ENCODE results near the gene HTR3C. TPM values are rescaled to one million over a fixed set of nuclear protein-coding genes. Genes with fewer than 3 reads are reported as not detected.
"Not testable (repeated sequence)": the region's sequence is repeated elsewhere in the genome, so short reads cannot be mapped to it uniquely, and the experiment has no call there.

The HTR3C gene
- total RNA-seq, 1 experiment from 2014 or later = not detected

DNA sequence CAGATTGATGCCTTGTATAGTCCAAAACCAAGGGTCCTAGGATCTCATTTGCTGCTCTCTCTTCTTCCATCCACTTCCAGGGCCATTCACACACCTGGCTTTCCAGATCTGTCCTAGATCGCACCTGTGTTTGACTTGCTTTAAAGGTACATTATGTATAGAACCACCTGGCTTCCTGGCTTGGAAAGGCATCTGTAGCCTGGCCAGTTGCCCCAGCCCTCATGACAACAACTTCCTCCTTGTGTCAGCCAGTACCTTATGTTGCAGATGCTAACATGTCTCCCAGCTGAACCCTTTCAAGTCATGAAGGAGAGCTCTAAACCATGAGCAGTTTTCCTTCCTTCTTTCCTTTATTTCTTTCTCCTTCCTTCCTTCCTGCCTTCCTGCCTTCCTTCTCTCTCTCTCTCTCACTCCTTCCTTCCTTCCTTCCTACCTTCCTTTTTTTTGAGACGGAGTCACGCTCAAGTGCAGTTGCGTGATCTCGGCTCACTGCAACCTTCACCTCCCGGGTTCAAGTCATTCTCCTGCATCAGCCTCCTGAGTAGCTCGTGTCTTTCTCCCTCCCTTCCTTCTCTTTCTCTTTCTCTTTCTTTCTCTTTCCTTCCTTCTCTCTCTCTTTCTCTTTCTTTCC is 2.5 kb upstream of the HTR3C start:
- DNase-seq = no peak
- H3K36me3 ChIP-seq (replicated peaks; ENCODE audit: control insufficient read depth, insufficient read depth, low read length) = no peaks in the 10 kb centered on the region
- H3K4me3 ChIP-seq (ENCODE audit: insufficient read depth, low read depth, low read length) = no peak overlapping the region
- H3K27me3 ChIP-seq (ENCODE audit: control insufficient read depth, insufficient read depth, low read length) = no peaks in the 10 kb centered on the region

DNA sequence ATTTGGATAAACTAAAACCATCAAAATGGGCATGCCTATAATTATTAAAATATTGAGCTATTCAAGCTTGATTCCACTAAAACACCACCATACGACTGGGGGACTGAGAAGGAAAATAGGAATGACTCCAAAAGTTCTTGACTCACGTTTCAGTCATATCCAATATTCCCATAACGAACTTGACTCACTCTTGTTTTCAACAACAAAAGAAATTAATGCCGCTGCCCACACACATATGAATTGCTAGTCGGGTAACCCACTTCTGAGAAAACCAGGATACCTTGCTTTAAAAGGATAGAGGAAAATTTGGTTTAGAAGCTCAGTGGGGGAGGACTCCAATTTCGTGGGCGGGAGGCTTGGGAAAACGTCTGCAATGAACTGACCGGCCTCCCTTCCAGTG is 5.2 kb downstream of the HTR3C start:
- Histone ChIP-seq H3K36me3 (replicated peaks; ENCODE audit: control insufficient read depth, insufficient read depth, low read length) (no peaks in the 10 kb centered on the region), H3K27me3 (ENCODE audit: control insufficient read depth, insufficient read depth, low read length) (no peaks in the 10 kb centered on the region), H3K4me3 (ENCODE audit: insufficient read depth, low read depth, low read length) (no peak overlapping the region)
- DNase-seq = no peak

DNA sequence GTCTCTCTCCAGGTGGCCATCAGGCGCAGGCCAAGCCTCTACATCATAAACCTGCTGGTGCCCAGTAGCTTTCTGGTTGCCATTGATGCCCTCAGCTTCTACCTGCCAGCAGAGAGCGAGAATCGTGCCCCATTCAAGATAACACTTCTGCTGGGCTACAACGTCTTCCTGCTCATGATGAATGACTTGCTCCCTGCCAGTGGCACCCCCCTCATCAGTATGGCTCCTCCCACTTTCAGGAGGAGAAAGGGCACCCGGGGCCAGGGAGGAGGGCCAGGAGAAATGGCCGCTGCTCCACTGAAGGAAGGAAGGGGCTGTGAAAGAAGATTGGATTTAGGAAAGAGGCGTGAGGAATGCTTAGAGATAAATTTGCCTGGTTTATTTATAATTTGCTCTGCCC is 6.6 kb downstream of the HTR3C start:
- no peak overlapping the region for H3K4me3 ChIP-seq (ENCODE audit: insufficient read depth, low read depth, low read length)
- no peaks in the 10 kb centered on the region for H3K27me3 ChIP-seq (ENCODE audit: control insufficient read depth, insufficient read depth, low read length)
- no peaks in the 10 kb centered on the region for H3K36me3 ChIP-seq (replicated peaks; ENCODE audit: control insufficient read depth, insufficient read depth, low read length)
- DNase-seq = peak; percentile 38

DNA sequence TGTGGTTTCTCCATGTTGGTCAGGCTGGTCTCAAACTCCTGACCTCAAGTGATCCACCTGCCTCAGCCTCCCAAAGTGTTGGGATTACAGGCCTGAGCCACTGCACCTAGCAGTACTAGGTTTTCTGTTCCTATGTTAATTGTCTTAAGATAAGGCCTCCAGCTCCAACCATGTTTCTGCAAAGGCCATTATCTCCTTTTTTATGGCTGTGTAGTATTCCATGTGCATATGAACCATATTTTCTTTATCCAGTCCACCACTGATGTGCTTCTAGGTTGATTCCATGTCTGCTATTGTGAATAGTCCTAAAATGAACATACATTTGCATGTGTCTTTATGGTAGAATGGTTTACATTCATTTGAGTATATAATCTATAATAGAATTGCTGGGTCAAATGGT is 9.8 kb downstream of the HTR3C start:
- H3K36me3 ChIP-seq (replicated peaks; ENCODE audit: control insufficient read depth, insufficient read depth, low read length) = no peaks in the 10 kb centered on the region
- H3K4me3 ChIP-seq (ENCODE audit: insufficient read depth, low read depth, low read length) = no peak overlapping the region
- no peaks in the 10 kb centered on the region for H3K27me3 ChIP-seq (ENCODE audit: control insufficient read depth, insufficient read depth, low read length)
- DNase-seq = no peak

DNA sequence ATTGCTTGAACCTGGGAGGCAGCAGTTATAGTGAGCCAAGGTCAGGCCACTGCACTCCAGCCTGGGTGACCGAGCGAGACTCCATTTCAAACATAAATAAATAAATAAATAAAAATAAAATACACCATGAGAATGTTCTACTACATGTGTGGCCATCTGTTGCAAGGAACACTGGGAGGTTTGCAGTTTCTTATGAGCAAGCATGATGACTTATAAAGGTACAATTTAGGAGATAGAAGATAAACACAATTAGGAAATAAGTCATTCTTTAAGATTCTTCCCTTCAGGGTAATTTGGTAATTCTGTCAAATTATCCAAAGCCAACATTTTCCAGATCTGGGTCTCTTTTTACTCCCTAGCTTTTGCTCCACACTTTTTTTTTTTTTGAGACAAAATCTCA is 13.4 kb downstream of the HTR3C start:
- Histone ChIP-seq H3K36me3 (replicated peaks; ENCODE audit: control insufficient read depth, insufficient read depth, low read length) (no peaks in the 10 kb centered on the region), H3K27me3 (ENCODE audit: control insufficient read depth, insufficient read depth, low read length) (no peaks in the 10 kb centered on the region)
- DNase-seq = no peak

DNA sequence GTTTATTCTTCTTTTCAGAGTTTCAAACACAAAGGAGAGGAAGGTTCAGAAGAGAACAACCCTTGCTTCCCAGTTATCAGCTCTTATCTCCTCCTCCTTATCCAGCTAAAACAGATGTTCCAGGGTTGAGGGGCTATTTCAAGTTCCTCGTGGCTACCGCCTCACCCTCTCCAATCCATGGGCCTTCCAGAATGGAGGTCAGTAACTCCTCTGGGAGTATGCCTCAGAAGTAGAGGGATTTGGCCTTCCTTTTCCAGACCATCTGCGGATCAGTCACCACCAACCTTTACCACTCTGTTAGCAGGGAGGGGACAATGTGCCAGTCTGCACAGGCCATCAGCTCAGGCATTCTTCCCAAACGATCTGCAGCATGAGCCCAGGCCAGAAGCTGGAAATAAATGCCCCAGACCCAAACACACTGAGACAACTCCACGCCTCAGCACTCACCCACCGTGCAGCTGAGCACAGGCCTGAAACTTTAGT is 14.8 kb downstream of the HTR3C start:
- H3K4me3 ChIP-seq (ENCODE audit: insufficient read depth, low read depth, low read length) = no peak overlapping the region
- DNase-seq = no peak
- no peaks in the 10 kb centered on the region for H3K27me3 ChIP-seq (ENCODE audit: control insufficient read depth, insufficient read depth, low read length)
- no peaks in the 10 kb centered on the region for H3K36me3 ChIP-seq (replicated peaks; ENCODE audit: control insufficient read depth, insufficient read depth, low read length)

More for the DNA sequence above, 13.4 kb downstream of the HTR3C start:
- no peak overlapping the region for H3K4me3 ChIP-seq (ENCODE audit: insufficient read depth, low read depth, low read length)

DNA sequence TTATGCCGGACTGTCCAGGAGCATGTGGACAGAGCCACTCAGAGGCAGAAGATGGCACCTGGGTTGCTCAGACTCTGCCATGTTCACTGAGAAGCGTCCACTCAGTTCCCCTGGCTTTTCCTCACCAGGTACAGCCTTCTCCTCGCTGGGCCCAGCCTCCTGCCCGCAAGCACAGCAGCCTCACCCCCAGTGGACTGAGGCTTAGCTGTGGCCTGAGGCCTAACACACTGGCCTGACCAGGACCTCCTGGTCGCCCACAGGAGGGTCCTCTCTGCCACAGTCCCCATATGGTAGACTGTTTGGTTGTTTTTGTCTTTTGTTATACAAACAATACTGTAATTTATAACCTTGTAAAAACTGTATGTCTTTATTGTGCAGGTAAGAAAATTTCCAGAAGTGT is 15.5 kb downstream of the HTR3C start:
- H3K27me3 ChIP-seq (ENCODE audit: control insufficient read depth, insufficient read depth, low read length) = no peaks in the 10 kb centered on the region
- H3K36me3 ChIP-seq (replicated peaks; ENCODE audit: control insufficient read depth, insufficient read depth, low read length) = no peaks in the 10 kb centered on the region
- no peak overlapping the region for H3K4me3 ChIP-seq (ENCODE audit: insufficient read depth, low read depth, low read length)
- no peak for DNase-seq

DNA sequence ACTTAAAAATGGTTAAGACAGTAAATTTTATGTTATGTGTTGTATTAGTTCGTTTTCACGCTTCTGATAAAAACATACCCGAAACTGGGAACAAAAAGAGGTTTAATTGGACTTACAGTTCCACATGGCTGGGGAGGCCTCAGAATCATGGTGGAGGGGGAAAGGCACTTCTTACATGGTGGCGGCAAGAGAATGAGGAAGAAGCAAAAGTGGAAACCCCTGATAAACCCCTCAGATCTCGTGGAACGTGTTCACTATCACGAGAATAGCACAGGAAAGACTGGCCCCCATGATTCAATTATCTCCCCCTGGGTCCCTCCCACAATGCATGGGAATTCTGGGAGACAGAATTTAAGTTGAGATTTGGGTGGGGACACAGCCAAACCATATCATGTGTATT is 18.3 kb downstream of the HTR3C start:
- not testable (repeated sequence) for H3K36me3 ChIP-seq (replicated peaks; ENCODE audit: control insufficient read depth, insufficient read depth, low read length); H3K27me3 ChIP-seq (ENCODE audit: control insufficient read depth, insufficient read depth, low read length); H3K4me3 ChIP-seq (ENCODE audit: insufficient read depth, low read depth, low read length); DNase-seq

DNA sequence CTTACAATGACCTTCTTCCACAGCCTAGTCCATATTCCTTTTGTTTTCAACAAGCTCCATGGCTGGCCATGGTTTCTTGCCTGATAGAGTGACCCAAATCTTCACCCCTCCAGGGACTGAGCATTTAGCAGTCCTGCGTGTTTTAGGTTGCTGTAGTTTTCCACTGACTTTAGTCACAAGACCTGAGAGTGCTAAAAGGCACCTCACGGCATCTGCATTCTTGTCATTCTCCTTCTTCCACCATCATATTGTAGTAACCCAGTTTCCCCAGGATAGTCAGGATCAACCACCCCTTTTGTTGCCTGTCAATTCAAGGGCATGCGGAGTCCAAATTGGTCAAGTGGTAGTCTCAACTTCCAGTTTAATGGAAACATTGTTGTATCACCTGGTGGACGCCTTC is 20.8 kb downstream of the HTR3C start:
- Histone ChIP-seq H3K27me3 (ENCODE audit: control insufficient read depth, insufficient read depth, low read length) (no peaks in the 10 kb centered on the region), H3K4me3 (ENCODE audit: insufficient read depth, low read depth, low read length) (no peak overlapping the region), H3K36me3 (replicated peaks; ENCODE audit: control insufficient read depth, insufficient read depth, low read length) (no peaks in the 10 kb centered on the region)
- DNase-seq = no peak

DNA sequence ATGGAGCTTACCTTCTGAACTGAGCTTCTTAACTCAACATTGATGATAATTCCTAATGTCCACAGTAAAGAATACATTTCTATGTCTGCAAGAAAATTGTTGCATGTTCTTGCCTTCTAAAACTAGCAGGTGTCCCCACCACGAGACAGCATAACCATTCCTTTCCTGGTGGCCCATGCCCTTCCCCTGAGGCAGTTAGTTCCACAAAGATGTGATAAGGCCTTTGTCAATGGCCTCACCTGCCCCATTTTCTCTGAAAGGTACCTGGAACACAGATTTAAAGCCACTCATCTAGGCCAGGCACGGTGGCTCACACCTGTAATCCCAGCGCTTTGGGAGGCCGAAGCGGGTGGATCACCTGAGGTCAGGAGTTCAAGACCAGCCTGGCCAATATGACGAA is 23.1 kb downstream of the HTR3C start:
- Histone ChIP-seq H3K36me3 (replicated peaks; ENCODE audit: control insufficient read depth, insufficient read depth, low read length) (no peaks in the 10 kb centered on the region), H3K4me3 (ENCODE audit: insufficient read depth, low read depth, low read length) (no peak overlapping the region), H3K27me3 (ENCODE audit: control insufficient read depth, insufficient read depth, low read length) (no peaks in the 10 kb centered on the region)
- no peak for DNase-seq

DNA sequence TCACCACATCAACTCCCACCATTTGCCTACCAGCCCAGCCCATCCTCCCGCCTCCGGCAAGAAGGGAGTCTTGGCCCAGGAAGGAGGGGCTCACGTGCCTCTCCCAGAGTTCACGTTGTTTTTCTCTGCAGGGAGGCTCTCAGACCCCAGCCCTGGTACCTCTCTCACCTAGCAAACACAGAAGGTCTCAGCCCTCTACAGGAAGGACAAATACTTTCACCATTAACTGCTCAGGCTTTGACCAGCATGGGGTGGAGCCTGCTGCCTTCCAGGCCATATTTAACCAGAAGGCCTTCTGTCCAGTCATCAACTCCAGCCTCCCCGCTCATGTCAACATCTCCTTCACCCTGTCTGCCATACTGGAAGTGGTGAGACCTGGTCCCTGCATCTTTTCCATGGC is 25.0 kb downstream of the HTR3C start:
- DNase-seq = peak; percentile 44
- no peaks in the 10 kb centered on the region for H3K27me3 ChIP-seq (ENCODE audit: control insufficient read depth, insufficient read depth, low read length)

DNA sequence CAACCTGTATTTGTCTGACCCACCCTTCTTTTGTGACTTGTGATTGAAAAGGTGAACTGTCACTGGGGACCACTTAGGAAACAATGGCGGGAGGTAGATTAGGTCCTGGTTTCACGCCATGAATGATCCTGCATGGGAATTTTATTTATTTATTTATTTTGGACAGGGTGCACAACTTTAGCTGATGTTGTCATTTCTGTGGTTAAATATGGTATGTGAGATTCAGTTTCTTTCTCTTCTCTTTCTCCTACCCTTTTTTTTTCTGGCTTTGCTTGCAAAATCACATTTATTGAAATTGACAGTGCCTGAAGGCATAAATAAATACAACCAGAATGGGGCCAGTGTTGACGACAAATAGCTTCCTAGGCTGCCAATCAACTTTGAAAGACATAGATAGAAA is 26.0 kb downstream of the HTR3C start:
- H3K36me3 ChIP-seq (replicated peaks; ENCODE audit: control insufficient read depth, insufficient read depth, low read length) = no peaks in the 10 kb centered on the region
- DNase-seq = no peak
- H3K27me3 ChIP-seq (ENCODE audit: control insufficient read depth, insufficient read depth, low read length) = no peaks in the 10 kb centered on the region
- no peak overlapping the region for H3K4me3 ChIP-seq (ENCODE audit: insufficient read depth, low read depth, low read length)

More for the DNA sequence above, 25.0 kb downstream of the HTR3C start:
- Histone ChIP-seq H3K36me3 (replicated peaks; ENCODE audit: control insufficient read depth, insufficient read depth, low read length) (no peaks in the 10 kb centered on the region), H3K4me3 (ENCODE audit: insufficient read depth, low read depth, low read length) (no peak overlapping the region)

DNA sequence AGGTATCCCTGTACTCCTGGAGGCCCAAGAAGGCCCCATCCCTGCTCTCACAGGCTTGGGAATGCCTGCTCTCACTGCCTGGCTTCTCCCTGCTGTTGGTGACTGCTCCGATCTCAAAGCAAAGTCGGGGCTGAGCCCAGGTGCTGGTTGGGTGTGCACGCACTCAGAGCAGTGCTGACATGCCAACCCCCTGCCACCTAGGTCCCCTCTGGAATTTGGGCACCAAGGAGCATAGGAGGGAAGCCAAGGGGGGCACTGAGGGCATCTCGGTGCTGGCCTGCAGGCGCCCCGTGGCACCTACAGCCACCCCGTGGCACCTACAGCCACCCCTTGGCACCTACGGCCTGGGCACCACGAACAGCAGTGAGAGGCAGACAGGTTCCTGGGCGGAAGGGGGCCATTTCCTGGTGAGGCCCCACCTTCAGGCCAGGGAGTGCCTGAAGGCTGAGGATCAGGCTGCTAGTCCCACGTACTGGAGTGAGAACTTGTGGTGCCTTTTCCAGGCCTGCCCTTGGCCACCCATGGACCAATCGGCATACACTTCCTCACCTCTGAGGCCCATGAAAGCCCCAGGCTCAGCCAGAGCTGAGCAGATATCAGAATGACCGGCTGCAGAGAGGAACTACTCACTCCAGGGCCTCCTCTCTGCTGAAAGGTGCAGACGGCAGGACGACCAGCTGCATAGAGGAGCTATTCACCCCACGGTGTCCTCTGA is 28.4 kb downstream of the HTR3C start:
- Histone ChIP-seq H3K27me3 (ENCODE audit: control insufficient read depth, insufficient read depth, low read length) (no peaks in the 10 kb centered on the region), H3K36me3 (replicated peaks; ENCODE audit: control insufficient read depth, insufficient read depth, low read length) (no peaks in the 10 kb centered on the region), H3K4me3 (ENCODE audit: insufficient read depth, low read depth, low read length) (no peak overlapping the region)
- no peak for DNase-seq

DNA sequence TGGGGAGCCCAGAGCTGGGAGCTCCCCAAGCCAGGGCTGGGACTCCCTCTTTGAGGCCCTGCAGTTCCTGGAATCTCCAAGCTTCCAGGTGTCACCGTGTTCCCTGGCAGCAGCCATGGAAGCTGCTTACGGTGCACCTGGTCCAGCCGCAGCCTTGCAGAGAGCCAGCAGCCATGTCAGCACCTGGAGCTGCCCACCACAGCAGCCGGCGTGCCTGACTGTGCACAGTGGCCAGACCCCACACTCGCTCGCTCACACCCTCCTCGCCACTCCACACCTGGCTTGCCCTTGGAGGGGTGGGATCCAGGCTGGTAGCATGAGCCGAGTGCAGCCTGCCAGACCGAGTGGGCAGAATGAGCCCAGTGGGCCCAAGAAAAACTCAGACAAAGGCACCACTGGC is 29.2 kb downstream of the HTR3C start:
- DNase-seq = no peak
- H3K27me3 ChIP-seq (ENCODE audit: control insufficient read depth, insufficient read depth, low read length) = no peaks in the 10 kb centered on the region
- H3K4me3 ChIP-seq (ENCODE audit: insufficient read depth, low read depth, low read length) = no peak overlapping the region
- H3K36me3 ChIP-seq (replicated peaks; ENCODE audit: control insufficient read depth, insufficient read depth, low read length) = no peaks in the 10 kb centered on the region

DNA sequence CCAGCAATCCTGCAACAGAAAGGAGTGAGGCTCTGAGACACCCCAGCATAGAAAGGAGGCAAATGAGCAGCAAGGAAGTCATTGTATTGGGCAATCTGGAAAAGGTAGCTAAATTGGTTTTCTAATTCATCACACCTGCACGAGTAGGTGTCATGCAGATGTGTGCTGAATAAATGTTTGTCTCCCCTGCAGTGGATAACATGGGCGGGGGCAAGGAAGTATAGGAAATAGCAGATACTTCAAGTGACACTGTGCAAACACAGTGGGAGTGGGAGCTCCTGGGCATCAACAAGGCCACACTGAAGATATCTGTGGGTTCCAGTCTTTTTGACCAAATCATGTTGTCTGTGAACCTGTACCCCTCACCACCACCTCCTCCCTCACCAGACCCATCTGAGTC is 29.6 kb downstream of the HTR3C start:
- no peaks in the 10 kb centered on the region for H3K36me3 ChIP-seq (replicated peaks; ENCODE audit: control insufficient read depth, insufficient read depth, low read length)
- no peak overlapping the region for H3K4me3 ChIP-seq (ENCODE audit: insufficient read depth, low read depth, low read length)
- no peaks in the 10 kb centered on the region for H3K27me3 ChIP-seq (ENCODE audit: control insufficient read depth, insufficient read depth, low read length)
- no peak for DNase-seq

Measured in H7 (cell line).